ENCODE measurements around the gene UBASH3A. TPM values are rescaled to one million over a fixed set of nuclear protein-coding genes. Genes with fewer than 3 reads are reported as not detected.
"Not testable (repeated sequence)": the region's sequence is repeated elsewhere in the genome, so short reads cannot be mapped to it uniquely, and the experiment has no call there.

Gene UBASH3A
- polyA plus RNA-seq, 10 donors = 0.22 to 2.3 (median 0.56) TPM; not detected in 7

DNA sequence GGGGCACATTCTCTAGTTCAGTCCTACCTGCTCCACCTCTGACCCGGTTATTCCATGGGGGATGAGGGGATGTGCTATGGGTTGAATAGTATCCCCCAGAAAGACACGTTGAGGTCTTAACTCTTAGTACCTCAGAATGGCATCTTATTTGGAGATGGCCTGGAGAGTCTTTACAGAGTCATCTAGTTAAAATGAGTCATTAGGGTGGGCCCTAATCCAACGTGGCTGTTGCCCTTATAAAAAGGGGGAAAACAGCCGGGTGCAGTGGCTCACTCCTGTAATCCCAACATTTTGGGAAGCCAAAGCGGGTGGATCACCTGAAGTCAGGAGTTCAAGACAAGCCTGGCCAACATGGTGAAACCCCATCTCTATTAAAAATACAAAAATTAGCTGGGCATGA, 13.5 kb upstream of the UBASH3A start:
- no peak for DNase-seq

DNA sequence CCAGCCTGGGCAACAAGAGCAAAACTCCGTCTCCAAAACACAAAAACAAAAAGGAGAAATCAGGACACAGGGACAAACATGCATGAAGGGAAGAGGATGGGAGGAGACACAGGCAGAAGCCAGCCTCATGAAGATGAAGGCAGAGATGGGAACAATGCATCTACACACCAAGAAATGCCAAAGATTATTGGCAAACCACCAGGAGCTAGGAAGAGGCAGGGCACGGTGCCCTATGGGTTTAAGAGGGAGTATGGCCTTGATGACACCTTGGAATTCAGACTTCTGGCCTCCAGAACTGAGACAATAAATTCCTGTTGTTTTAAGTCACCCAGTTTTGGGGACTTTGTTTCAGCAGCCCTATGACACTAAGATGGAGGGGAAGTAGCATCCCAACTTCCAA, 13.0 kb upstream of the UBASH3A start:
- DNase-seq = no peak

- no peak for DNase-seq
These were observed 12.4 kb upstream of the UBASH3A start for GRCh38 chr21:42391297-42391696.

GRCh38 chr21:42392731-42393442, 10.8 kb upstream of the UBASH3A start:
- no peak for DNase-seq

- no peak for DNase-seq
These were observed 10.2 kb upstream of the UBASH3A start for GRCh38 chr21:42393443-42393950.

DNA sequence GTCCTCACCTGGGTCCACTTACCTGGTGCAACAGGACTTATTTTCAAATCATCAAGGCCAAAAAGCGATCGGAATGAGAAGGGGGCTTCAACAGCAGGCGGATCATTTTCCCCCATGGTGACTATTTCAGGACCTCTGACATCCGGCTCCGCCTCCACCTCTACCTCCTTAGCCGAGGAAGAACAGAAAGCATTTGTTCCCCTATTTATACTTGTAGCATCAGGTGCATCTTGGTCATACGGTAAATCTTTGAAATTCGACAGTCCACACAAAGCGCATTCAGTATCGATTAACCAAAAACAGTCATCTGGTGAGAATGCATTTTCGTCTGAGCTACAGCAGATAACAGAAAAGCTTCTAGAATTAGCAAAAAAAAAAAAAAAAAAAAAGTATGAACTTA, 8.4 kb upstream of the UBASH3A start:
- DNase-seq = no peak

DNA sequence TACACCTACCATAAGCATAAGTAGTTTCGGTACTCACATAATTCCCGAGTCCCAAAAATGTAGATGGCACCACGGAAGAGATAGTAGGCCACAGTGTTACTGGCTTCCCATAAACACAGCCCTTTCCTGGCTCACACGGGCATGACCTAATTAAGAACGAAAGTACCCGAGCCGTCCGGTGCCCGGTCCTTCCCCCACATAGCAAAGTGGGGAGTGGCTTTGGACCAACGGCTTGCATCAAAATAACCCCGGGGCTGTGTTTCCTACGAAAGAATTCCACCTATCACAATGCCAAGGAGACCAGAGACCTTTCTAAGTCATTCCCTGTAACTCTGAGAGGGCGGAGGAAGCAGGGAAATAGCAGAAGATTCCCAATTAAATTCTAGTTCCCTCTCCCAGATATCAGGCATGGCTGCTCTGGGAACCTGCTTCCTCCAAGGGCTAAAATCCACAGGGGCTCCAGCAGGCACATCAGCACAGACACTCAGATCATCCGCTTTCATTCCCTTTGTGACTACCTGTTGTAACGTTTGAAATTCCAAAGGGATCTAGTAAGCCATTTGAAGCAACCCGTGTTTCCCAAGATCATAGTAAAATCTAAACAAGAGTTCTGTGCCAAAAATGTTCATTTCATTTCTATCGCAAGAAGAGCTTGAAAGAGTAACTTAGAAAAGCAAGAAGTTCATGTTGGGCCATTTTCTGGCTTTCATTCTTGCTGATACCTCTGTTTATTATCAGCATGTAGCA, 7.6 kb upstream of the UBASH3A start, which contains the start of gene TMPRSS3:
Gene TMPRSS3 (minus strand): TSS at position 148 of the 747 bp plus-strand sequence. CDS start 635 bp downstream, outside the sequence.
- no peak for DNase-seq

DNA sequence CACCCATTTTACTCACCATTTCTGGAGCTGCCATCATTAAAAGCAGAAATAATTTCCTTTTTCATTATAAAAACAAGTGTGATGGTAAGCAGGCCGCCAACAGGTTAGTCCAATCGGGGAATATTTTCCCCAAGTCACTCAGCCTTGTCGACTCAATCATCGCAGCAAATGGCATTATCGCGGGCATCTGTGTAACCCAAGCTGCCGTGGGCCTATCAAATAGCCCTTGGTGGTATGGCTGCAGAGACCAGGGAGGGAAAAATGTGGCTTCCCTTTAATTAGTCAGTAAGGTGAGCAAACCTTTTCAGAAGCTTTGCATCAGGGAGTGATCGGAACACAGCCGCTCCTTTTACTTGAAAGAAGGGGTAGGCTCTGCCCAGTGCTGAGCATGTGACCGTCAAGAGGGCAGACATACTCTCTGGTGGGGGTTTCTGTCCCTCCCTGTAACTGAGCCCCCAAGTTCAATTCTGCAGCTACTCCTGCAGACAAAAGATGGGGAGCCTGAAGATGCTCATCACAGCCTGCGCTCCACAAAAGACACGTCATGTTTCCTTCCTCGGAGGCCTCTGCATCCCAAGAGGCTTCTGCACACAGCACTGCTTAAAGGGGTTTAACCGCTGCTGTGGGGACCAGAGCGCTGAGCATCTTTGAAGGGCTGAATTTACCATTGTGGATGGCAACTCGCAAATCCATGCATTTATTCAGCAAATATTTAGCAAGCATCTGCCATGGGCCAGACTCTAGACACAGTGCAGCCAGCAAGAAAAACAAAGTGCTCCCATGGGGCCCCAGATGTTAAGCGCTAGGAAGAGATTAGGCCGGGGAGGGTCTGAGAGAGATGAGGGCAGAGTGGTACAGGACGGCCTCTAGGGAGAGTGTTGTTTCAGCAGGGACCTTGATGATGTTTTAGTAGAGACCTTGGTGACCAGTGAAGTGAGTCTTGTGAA, 6.6 kb upstream of the UBASH3A start:
- DNase-seq = no peak

- no peak for DNase-seq
These were observed 5.8 kb upstream of the UBASH3A start for GRCh38 chr21:42397746-42398394.

- no peak for DNase-seq
These were observed 5.2 kb upstream of the UBASH3A start for GRCh38 chr21:42398436-42399028.

GRCh38 chr21:42400525-42400924, 3.2 kb upstream of the UBASH3A start:
- DNase-seq = no peak

GRCh38 chr21:42401154-42401553, 2.5 kb upstream of the UBASH3A start:
- no peak for DNase-seq

DNA sequence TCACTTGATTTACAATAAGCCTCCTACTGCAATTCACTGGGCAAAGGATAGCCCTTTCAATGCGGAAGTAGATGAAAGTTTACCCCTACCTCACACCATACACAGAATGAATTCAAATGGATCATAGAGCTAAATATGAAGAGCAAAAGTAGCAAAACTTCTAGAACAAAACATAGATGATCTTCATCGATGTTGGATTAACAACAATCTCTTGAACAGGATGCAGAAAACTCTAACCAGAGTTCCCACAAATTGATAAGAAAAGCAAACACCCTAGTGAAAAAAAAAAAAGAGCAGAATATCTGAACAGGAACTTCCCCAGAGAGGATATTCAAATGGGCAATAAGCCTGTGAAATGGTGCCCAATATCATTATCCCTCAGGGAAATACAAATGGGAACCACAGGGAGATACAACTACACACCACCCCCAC, 1.9 kb upstream of the UBASH3A start:
- DNase-seq = no peak

DNA sequence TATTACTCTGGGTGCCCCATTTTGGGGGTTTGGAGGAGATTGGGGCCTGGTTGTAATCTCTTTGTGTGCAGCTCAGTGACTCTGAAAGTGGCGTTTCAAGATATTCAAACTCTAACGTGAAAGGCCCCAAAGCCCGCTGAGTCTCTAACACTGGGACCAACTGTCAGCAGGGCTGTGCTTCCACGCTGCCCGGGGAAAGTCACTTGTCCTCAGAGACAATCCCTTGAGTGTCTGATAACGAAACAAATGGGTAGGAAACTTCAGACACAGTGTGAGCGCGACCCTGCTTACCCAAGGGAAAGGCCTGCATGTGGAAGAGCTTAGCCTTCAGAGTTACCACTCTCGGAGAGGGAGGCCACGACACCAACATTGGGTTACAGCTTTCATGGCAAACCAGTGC, 837 bp downstream of the UBASH3A start:
- DNase-seq = no peak

GRCh38 chr21:42405064-42406013, 1.6 kb downstream of the UBASH3A start:
- no peak for DNase-seq

DNA sequence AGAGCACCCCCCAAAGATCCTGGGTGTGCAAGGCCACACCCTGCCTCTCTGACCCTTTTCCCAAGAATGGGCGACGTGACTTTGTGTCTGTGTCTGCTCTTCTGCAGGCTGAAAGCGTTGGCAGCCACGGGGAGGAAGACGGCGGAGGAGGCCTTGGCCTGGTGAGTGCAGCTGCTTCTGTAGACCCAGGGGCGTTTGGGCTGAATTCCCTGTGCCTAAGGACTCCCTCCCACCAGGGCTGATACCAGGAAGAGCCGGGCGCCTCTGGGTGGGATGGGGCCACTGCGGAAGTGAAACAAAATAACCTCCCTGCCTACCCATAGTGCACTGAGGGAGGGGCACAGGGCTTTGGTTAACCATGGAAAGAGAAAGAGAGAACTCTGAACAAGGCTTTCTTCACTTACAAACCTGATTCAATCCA, 2.5 kb downstream of the UBASH3A start:
- no peak for DNase-seq

DNA sequence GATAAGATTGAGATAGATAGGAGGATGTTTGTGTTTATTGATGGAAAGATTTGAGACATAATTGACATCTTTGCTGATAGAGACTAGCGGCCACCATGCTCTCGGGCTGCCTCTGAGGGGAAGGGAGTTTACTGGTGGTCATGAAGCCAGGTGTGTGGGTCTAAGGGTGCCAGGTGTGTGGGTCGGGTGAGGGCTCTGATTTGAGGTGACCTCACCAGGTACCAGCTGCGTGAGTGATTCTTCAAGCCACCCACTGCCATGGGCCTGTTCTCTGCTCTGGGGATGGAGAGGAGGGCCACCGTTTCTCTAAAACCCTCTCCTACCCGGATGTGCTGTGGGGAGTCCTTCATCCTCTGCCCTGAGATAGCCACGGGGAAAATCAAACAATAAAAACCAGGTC, 3.2 kb downstream of the UBASH3A start:
- DNase-seq = no peak

DNA sequence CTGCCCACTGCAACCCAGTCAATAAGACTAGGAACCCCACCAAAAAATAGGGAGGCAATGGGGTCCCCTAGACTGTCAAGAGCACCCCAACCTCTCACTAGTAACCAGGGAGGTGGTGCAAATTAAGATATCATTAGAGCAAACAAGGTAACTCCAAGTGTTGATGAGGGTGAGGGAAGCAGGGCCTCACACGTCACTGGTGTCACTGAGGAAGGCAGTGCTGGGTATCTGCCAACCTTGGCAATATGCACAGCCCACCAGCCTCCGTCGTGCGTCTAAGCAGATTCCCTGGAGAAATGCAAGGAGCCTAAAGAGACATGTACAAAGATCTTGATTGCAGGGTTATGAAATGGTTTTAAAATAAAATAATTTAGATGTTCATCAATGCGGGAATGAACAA, 3.8 kb downstream of the UBASH3A start:
- DNase-seq = no peak

GRCh38 chr21:42408718-42409117, 5.0 kb downstream of the UBASH3A start:
- DNase-seq = not testable (repeated sequence)

GRCh38 chr21:42409366-42409765, 5.7 kb downstream of the UBASH3A start:
- DNase-seq = no peak

Measured in muscle of back (tissue), 11 donors.